H1 (cell line): ENCODE data around the gene CXCL14. TPM values are rescaled to one million over a fixed set of nuclear protein-coding genes. Genes with fewer than 3 reads are reported as not detected.

Experiments
- BRCA1 ChIP-seq: IDR thresholded peaks from 2 replicates; pipeline ENCODE4 v1.6.1; 2012; ENCODE audit warnings: low read depth, low read length, improper control_type of control experiment
- EP300 ChIP-seq, 2 experiments: IDR thresholded peaks; 1 replicate in 1 of 2; 2 replicates in 1 of 2; pipeline ENCODE4 v1.6.1; 2011 to 2012; ENCODE audit warnings: low read depth in 2 of 2, low read length in 2 of 2, mild to moderate bottlenecking in 2 of 2, borderline replicate concordance in 1 of 2, inconsistent platforms in 1 of 2, moderate library complexity in 1 of 2
- GABPA ChIP-seq: IDR thresholded peaks from 2 replicates; pipeline ENCODE4 v1.6.1; 2011; ENCODE audit warnings: mild to moderate bottlenecking, low read length, moderate library complexity, borderline replicate concordance; ENCODE audit not compliant: insufficient read depth
- JUND ChIP-seq: IDR thresholded peaks from 2 replicates; pipeline ENCODE4 v1.6.1; 2011; ENCODE audit warnings: mild to moderate bottlenecking, improper control_type of control experiment, low read length
- PHF8 ChIP-seq: fragments of 200-600 bp; sonication (generic); conservative IDR thresholded peaks from 2 replicates; pipeline ENCODE4 v1.7.1; 2012; ENCODE audit warnings: low read depth, mild to moderate bottlenecking, inconsistent platforms, low read length, moderate library complexity
- POLR2A ChIP-seq, 2 experiments: IDR thresholded peaks; 1 replicate in 1 of 2; 2 replicates in 1 of 2; pipeline ENCODE4 v1.6.1; 2011; ENCODE audit warnings: low read depth in 2 of 2, low read length in 2 of 2, mild to moderate bottlenecking in 2 of 2; ENCODE audit errors: control extremely low read depth in 1 of 2
- POLR2AphosphoS5 ChIP-seq: IDR thresholded peaks from 2 replicates; pipeline ENCODE4 v1.6.1; 2011; ENCODE audit warnings: low read depth, low read length
- RBBP5 ChIP-seq: IDR thresholded peaks from 2 replicates; pipeline ENCODE4 v1.7.1; 2012; ENCODE audit warnings: low read depth, mild to moderate bottlenecking, inconsistent platforms, low read length, moderate library complexity, borderline replicate concordance
- polyA plus RNA-seq, 7 experiments: library from polyadenylated mRNA; depleted of rRNA in 3 of 7; stranded (reverse) in 5 of 7; unstranded in 2 of 7; fragments of >200 nt in 5 of 7; fragments of 200-250 nt in 2 of 7; gene quantifications; 1 replicate in 5 of 7; 2 replicates in 1 of 7; 4 replicates in 1 of 7; pipeline versions ENCODE4 v1.2.1 to v1.2.3, GENCODE V29; 2011 to 2013; ENCODE audit warnings: missing spikeins in 2 of 7, mixed read lengths in 2 of 7
- total RNA-seq: library from RNA; stranded (reverse); fragmentation: NEBNext Ultra II Directional; extraction: Animal tissue kit (Norgen Biotek cat#: 25700); gene quantifications from 2 replicates; pipeline ENCODE4 v1.2.1, GENCODE V29; 2021

CXCL14 gene
- total and polyA plus RNA-seq, 2 of the 8 experiments (the other 6 are each of a cell fraction or from before 2014, with no cell fraction given), result 1.5 to 1.8 TPM

- TF ChIP-seq BRCA1, result no peak
- TF ChIP-seq POLR2AphosphoS5, result no peak
- TF ChIP-seq RBBP5, result no peak
- TF ChIP-seq GABPA, result no peak
- TF ChIP-seq EP300 (IDR thresholded peaks at IDR 0.05; ENCODE audit: borderline replicate concordance in 1 of 2, low read depth in 2 of 2, low read length in 2 of 2), result no peak
- TF ChIP-seq JUND, result no peak
- TF ChIP-seq POLR2A (IDR thresholded peaks at IDR 0.05; ENCODE audit: control extremely low read depth in 1 of 2, low read depth in 2 of 2, low read length in 2 of 2), result no peak
- TF ChIP-seq PHF8, result no peak
These were observed 35.1 kb downstream of the CXCL14 start (continued) for GRCh38 chr5:135543485-135544304.
